HG03108 (cell line): Measurements from ENCODE around the gene GPR82.
"Not testable (repeated sequence)": the region's sequence is repeated elsewhere in the genome, so short reads cannot be mapped to it uniquely, and the experiment has no call there.

Source experiments
- ATAC-seq: cut with Tn5 transposase; IDR thresholded peaks from one replicate; pipeline ENCODE4 v1.9.1; 2021; ENCODE audit warnings: moderate library complexity; ENCODE audit not compliant: unreplicated experiment

The GPR82 gene, protein sequence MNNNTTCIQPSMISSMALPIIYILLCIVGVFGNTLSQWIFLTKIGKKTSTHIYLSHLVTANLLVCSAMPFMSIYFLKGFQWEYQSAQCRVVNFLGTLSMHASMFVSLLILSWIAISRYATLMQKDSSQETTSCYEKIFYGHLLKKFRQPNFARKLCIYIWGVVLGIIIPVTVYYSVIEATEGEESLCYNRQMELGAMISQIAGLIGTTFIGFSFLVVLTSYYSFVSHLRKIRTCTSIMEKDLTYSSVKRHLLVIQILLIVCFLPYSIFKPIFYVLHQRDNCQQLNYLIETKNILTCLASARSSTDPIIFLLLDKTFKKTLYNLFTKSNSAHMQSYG

DNA sequence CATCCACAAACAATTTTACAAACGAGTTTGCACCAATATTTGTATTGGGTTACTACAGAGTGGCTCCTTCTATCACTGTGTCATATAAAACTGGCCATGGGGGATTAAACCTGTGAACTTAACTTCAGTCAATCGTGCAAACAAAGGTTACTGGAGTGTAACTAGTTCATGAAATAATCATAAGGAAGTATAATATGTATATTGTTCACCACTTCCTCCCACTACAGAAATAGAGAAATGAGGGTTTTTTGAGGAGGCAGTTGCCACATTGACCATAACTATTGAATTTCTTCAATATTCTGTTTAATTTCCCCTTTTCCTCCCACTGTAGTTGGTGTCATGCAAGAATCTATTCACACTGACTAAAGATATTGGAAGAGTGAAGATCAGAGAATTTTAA lies at the start of gene GPR82:
Gene GPR82 (plus strand): TSS at position 356 of the 400 bp plus-strand sequence. CDS start 2,846 bp downstream, outside the sequence.
- ATAC-seq, result no peak

DNA sequence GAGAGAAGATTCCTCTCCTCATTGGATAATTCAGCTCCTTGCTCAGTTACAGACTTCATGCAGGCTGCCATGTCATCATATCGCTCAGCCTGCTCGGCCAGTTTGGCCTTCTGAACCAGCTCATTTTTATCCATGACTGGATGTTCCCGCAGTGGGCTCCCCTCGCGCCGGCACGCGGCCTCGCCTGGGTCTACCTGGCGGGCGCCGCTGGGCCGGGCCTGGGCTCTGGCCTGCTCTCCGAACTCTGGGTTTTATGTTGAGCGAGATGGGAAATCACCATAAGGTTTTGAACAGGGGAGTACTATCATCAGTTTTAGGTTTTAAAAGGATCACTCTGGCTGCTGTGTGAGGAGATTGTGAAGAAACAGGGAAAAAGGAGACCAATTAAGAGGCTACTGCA lies 47.6 kb upstream of the GPR82 start:
- not testable (repeated sequence) for ATAC-seq

DNA sequence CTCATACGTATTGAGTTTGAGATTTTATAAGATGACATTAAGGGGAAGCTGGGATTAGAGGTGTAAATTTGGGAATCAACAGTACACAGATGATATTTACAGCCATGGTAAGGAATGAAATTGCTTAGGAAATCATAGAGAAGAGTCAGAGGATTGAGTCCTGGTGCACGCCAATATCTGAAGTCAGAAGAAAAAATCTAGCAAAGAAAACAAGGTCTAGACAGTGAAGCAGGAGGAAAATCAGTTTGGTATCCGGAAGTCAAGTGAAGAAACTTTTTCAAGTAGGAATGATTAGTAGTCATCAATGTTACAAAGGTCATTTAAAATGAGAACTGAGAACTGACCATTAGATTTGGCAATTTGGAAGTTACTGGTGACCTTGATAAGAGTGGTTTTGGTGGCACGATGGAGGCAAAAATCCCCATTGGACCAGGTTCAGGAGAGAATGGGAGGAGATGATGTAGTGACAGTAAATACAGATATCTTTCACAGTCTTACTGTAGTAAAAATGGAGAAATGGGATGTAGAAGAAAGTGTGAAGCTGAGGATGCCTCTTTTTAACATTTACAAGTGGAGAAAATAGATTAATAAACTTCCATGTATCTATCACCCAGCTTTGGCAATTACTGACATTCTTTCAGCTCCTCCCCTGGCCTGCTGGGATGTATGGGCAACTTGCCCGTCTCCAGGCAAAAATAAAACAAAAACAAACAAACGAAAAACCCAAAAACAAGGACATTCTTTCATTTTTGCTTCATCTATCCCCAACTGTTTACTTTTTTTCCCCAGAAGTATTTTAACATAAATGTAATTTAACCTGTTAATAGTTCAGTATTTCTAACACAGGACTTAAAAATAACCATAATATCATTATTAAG lies 46.6 kb upstream of the GPR82 start:
- no peak for ATAC-seq

DNA sequence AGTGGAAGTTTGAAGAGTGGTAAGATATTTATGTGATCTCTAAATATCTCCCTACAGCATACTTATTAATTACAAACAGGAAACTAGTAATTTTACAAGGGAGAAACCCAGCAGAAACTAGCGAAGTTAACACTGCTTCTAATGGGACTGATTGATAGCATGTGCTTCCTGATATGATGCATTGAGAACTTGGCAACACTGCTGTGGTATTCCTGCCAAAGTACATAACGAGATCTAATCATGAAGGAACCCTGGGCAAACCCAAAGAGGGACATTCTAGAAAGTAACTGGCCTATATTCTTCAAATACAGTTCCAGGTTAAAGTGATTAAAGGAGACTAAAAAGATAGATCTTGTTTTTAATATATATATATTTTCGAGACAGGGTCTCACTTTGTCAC lies 39.8 kb upstream of the GPR82 start:
- no peak for ATAC-seq

GRCh38 chrX:41684940-41685339 lies 39.0 kb upstream of the GPR82 start:
- ATAC-seq, result no peak

DNA sequence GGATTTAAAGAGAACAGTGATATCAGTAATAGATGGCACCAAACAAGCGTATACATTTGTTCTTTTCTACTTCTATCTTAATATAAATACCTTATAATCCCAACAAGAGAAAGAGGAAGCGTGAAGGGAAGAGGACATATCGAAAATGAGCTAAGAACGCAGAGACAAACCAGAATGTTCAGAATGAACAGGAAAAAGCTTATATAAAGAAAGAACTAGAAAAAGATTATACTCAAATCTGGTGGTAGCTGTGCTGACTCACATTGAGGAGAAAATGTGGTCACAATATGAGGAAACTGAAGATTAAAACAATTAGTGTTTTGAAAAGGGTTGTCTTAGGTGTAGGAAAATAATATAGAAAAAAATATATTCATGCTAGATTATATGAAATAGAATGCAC lies 37.2 kb upstream of the GPR82 start:
- ATAC-seq, result no peak

DNA sequence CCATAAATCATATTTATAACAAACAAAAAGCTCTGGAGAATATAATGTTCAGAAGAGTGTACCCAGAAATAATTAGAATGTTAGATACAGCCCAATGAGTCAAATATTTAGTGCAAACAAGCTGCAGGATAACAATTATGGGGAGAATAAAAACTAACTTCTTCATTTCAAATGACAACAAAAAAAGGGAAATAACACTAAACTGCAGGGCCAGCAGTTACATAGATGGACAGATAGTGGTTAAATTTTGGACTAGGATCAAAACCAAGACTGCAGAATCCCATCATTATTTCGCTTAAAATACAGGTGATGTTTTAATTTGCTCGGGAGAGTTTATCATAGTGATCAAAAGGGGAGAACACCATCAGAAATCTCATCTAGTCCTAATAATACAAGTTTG lies 35.8 kb upstream of the GPR82 start:
- no peak for ATAC-seq

GRCh38 chrX:41688835-41689234 lies 35.1 kb upstream of the GPR82 start, which contains the start of gene GPR34:
Gene GPR34 (plus strand): TSS chrX:41688973. CDS start chrX:41695634, 6,661 bp downstream.
- no peak for ATAC-seq

DNA sequence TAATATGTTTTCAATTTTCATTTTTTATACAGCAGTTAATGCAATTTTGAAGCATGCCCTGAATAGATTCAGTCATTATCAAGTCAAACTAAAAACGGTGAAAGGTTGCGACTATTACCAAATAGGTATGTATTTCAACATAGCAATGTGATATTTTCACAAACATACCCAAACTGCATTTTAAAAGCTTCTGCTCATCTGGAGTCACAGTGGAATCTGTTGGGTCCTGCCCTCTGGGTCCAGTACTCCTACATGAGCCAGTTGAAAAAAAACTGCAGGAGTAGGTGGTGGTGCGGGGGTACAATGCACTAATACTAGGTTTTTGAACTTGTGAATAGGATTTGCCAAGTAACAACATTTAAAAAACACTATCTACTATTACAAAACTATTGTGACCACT lies 34.3 kb upstream of the GPR82 start:
- no peak for ATAC-seq

DNA sequence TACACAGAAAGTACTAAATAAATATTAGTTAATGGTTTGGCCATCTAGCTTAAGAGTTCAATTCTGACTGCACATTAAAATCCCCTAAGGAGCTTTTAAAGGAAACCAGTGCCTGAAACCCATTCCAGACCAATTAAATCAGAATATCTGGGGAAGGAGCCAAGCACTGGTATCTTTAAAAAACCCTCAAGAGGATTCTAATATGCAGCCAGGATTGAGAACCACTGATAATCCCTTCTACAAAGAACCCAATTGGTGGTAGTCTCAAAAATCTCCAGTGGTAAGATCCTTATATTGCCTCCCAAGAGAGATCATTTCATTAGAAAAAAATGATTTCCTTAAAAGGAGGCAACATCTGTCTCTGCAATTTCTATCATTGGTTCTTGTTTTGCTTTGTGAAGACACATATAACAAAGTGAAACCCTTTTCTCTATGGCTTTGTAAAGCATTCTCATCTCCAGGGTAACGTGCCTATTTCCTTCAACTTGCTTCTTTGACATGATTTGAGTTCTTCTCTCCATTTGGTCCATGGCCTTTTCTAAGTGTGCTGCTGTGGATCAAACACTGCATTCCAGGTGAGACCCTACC lies 31.7 kb upstream of the GPR82 start:
- no peak for ATAC-seq

DNA sequence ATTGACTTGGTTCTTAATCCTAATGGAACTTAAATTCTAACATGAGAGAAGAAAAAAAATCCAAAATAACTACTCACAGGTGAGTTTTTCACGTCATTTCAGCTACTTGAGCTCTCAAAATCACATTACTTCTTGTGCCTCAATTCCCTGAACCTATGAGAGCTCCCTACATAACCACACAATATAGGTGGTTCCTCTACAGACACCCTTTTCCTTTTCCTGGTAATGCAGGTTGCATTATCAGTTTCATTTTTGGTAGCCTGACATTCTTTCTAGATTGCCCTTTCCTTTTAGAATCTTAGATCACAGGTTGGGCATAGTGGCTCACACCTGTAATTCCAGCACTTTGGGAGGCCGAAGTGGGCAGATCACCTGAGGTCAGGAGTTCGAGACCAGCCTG lies 31.0 kb upstream of the GPR82 start:
- ATAC-seq, result no peak

DNA sequence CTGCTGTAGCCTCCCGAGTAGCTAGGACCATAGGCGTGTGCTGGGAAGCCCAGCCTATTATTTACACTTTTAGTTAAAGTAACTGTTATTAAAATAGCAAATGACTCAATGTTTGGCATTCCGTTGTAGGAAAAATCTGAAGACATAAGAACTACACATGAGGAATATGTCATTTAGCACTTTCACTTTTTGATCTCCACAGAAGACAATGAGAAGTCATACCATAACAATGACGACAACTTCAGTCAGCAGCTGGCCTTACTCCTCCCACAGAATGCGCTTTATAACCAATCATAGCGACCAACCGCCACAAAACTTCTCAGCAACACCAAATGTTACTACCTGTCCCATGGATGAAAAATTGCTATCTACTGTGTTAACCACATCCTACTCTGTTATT lies 28.6 kb upstream of the GPR82 start:
- ATAC-seq, result no peak

DNA sequence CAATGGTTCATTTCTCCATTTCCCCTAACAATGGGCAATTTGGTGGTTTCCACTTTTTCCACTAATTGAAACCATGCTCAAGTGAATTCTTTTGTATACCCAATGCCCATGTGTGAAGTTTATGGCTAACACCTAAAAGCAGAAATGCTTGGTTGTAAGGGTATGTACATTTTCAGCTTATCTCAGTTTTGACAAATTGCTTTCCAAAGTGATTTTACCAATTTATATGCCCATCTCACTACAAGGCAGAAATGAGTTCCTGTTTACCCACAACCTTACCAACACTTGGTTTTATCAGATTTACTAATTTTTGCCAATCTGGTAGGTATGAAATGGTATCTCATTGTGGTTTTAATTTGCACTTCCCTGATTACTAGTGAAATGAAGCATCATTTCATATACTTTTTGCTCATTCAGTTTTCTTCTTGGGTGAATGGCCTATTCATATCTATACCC lies 20.4 kb upstream of the GPR82 start:
- ATAC-seq, result no peak

DNA sequence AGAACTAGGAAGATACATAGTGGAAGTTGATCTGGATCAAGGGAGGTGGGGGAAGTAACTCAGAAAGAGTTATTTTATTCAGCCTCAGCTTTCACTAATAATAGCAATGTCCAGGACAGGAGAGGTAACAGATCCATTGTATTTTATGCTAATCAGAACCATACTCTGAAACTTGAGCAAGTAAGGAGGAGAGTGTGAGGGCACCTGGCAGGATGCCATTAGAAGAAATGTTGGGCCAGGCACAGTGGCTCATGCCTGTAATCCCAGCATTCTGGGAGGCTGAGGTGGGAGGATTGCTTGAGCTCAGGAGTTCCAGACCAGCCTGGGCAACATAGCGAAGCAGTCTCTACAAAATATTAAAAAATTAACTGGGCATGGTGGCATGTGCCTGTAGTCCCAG lies 18.9 kb upstream of the GPR82 start:
- no peak for ATAC-seq

GRCh38 chrX:41705680-41706374 lies 18.2 kb upstream of the GPR82 start:
- peak; percentile 84 for ATAC-seq

- no peak for ATAC-seq
These were observed 16.8 kb upstream of the GPR82 start for GRCh38 chrX:41707218-41707617.

GRCh38 chrX:41708486-41708885 lies 15.5 kb upstream of the GPR82 start:
- no peak for ATAC-seq

DNA sequence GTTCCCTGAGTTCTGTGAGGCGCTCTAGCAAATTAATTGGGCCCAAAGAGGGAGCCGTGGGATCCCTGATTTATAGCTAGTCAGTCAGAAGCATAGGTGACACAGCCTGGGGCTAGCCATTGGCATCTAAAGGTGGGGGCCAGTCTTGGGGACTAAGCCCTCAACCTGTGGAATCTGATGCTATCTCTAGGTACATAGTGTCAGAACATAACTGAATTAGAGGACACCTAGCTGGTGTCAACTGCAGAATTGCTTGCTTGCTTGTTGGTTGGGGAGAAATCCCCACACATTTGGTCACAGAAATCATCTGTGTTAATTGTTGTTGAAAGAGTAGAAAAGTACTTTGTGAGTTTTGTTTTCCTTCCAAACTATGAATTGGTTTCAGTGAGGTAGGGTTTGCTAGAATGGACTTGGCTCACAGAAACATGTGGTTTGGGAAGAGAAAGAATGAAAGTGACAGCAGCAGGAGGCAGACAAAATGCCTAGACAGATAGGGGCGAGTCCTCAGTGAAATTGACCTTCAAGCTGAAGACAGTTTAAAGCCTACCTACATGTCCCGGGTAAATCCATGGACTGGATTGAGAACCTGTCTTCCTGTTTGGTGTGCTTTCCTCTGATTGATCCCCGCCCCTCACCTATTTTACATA lies 12.8 kb upstream of the GPR82 start:
- ATAC-seq, result no peak

- no peak for ATAC-seq
These were observed 7.8 kb upstream of the GPR82 start for GRCh38 chrX:41716222-41716621.

GRCh38 chrX:41716767-41717473 lies 7.1 kb upstream of the GPR82 start:
- no peak for ATAC-seq
